Measurements from ENCODE around the gene CNTFR. TPM values are rescaled to one million over a fixed set of nuclear protein-coding genes. Genes with fewer than 3 reads are reported as not detected.

Gene CNTFR
- total RNA-seq, 4 donors from 2014 or later = 41.9 to 81.5 (median 60.4) TPM

DNA sequence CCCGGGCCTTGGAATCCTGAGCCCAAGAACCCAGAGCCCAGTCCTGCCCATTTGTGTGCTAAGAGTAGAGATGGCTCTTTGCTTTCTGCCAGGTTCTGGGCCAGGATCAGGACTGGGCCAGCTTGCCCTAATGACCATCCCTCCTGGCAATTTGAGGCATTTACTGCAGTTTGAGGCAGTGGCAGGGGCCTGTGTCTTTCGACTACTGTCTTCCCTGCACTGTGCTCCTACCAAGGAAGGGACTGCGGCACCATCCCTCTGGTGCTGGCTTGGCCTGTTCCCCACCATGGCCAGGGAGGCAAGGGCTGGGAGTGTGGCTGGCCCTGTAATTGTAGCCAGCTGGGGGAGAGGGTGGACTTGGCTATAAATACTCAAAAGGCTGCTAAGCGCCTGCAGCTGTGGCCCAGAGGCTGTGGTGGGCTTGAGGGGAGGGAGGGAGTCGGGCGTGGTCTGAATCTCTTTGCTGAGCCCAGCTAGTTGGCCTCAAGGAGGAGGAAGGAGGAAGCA, 71.4 kb downstream of the CNTFR start:
- TF ChIP-seq CTCF (IDR thresholded peaks at IDR 0.05) = no peak
- ATAC-seq (ENCODE audit: low FRiP score) = no peak
- DNase-seq (ENCODE audit: low spot score) = no peak

- ATAC-seq (ENCODE audit: low FRiP score) (no peak), DNase-seq (ENCODE audit: low spot score) (no peak)
- no peak for TF ChIP-seq CTCF (IDR thresholded peaks at IDR 0.05)
These were observed 72.3 kb downstream of the CNTFR start for GRCh38 chr9:34517185-34517584.

GRCh38 chr9:34515959-34516358, 73.6 kb downstream of the CNTFR start:
- DNase-seq (ENCODE audit: low spot score) (no peak), ATAC-seq (ENCODE audit: low FRiP score) (no peak)
- TF ChIP-seq CTCF (IDR thresholded peaks at IDR 0.05) = no peak

DNA sequence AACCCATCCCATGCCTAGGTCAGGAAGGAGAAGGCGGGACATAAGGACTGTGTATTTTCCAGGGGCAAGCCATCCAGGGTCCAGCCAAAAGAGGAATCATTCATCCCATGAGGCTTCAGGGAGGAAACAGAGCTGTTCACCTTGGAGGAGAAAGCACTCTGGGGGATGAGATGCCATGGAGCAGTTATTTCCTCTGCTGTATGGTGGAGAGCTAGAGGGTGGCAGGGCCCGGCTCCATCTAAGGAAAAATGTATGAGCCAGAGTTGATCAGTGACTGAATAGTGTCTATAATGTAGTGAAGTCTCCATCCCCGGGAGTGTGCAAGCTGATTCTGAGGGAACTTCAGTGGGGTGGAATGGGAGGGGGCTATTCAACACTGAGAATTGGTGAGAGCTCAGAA, 74.7 kb downstream of the CNTFR start:
- TF ChIP-seq CTCF (IDR thresholded peaks at IDR 0.05) = no peak
- DNase-seq (ENCODE audit: low spot score) (no peak), ATAC-seq (ENCODE audit: low FRiP score) (no peak)

GRCh38 chr9:34514401-34514800, 75.1 kb downstream of the CNTFR start:
- TF ChIP-seq CTCF (IDR thresholded peaks at IDR 0.05) = no peak
- ATAC-seq (ENCODE audit: low FRiP score) (no peak), DNase-seq (ENCODE audit: low spot score) (no peak)

GRCh38 chr9:34513567-34514214, 75.8 kb downstream of the CNTFR start:
- no peak for TF ChIP-seq CTCF (IDR thresholded peaks at IDR 0.05)
- DNase-seq (ENCODE audit: low spot score) = no peak
- ATAC-seq (ENCODE audit: low FRiP score) = no peak
